NCI-H345 treated with DMSO at 0.1 percent for 48 hours (cell line): Measurements from ENCODE around the gene RAD51B.

ENCODE experiments used
- DNase-seq: peaks from one replicate; lab custom pipeline; 2025; ENCODE audit not compliant: unreplicated experiment; lab: John Stamatoyannopoulos, UW

The RAD51B gene

GRCh38 chr14:68495101-68496039, 675.8 kb downstream of the RAD51B start:
- DNase-seq: no peak

GRCh38 chr14:68497011-68497410, 677.4 kb downstream of the RAD51B start:
- DNase-seq: no peak

- no peak for DNase-seq
Measured at GRCh38 chr14:68499451-68499850, 679.9 kb downstream of the RAD51B start.

GRCh38 chr14:68501171-68501570, 681.6 kb downstream of the RAD51B start:
- no peak for DNase-seq

- DNase-seq: no peak
Measured at GRCh38 chr14:68501614-68502052, 682.1 kb downstream of the RAD51B start.

- no peak for DNase-seq
Measured at GRCh38 chr14:68502230-68502629, 682.7 kb downstream of the RAD51B start.

- no peak for DNase-seq
Measured at GRCh38 chr14:68503186-68503825, 683.7 kb downstream of the RAD51B start.

GRCh38 chr14:68504861-68505260, 685.3 kb downstream of the RAD51B start:
- DNase-seq: no peak

GRCh38 chr14:68506021-68506644, 686.6 kb downstream of the RAD51B start:
- DNase-seq: no peak

GRCh38 chr14:68506645-68507419, 687.3 kb downstream of the RAD51B start:
- DNase-seq: no peak

GRCh38 chr14:68507544-68508081, 688.0 kb downstream of the RAD51B start:
- DNase-seq: no peak

- DNase-seq: no peak
Measured at GRCh38 chr14:68508581-68508980, 689.0 kb downstream of the RAD51B start.

GRCh38 chr14:68509188-68509983, 689.8 kb downstream of the RAD51B start:
- no peak for DNase-seq

- no peak for DNase-seq
Measured at GRCh38 chr14:68510201-68511128, 690.9 kb downstream of the RAD51B start.

GRCh38 chr14:68511129-68512047, 691.8 kb downstream of the RAD51B start:
- DNase-seq: no peak

- DNase-seq: no peak
Measured at GRCh38 chr14:68512088-68512487, 692.5 kb downstream of the RAD51B start.

- DNase-seq: no peak
Measured at GRCh38 chr14:68513137-68513536, 693.6 kb downstream of the RAD51B start.
